HG02798 (cell line): ENCODE measurements around the gene GMPPA.

ENCODE experiments used
- ATAC-seq: cut with Tn5 transposase; IDR thresholded peaks from one replicate; pipeline ENCODE4 v1.9.1; 2021; ENCODE audit warnings: mild to moderate bottlenecking; ENCODE audit not compliant: unreplicated experiment, poor library complexity

Gene GMPPA

GRCh38 chr2:219551441-219552381, 53.0 kb downstream of the GMPPA start:
- no peak for ATAC-seq

GRCh38 chr2:219552382-219553167, 53.9 kb downstream of the GMPPA start:
- peak; percentile 93 for ATAC-seq

- ATAC-seq: no peak
Measured at GRCh38 chr2:219553168-219553417, 54.4 kb downstream of the GMPPA start.

- no peak for ATAC-seq
Measured at GRCh38 chr2:219553463-219553963, 54.8 kb downstream of the GMPPA start.

GRCh38 chr2:219554350-219554749, 55.7 kb downstream of the GMPPA start:
- ATAC-seq: no peak

- no peak for ATAC-seq
Measured at GRCh38 chr2:219555956-219556355, 57.3 kb downstream of the GMPPA start.

- no peak for ATAC-seq
Measured at GRCh38 chr2:219556413-219556812, 57.7 kb downstream of the GMPPA start.
